ENCODE data around the gene LYG1.

DNA sequence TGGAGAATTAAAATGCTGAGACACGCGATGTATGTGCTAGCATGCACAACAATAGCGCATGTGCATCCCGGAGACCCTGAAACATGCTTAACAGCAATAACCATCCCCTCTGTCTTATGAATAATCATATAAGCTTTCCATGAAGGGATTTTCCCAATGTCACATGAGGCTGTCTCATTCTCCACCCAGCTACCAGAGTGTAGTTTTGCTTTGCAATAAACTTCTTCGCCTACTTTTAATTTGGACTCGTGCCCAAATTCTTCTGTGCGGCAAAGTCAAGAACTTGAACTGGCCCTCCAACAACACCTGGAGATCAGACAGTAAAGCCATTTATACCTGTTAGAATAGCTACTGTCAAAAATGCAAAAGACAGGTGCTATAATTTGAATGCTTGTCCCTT lies 15.5 kb downstream of the LYG1 start:
- TF ChIP-seq CTCF (IDR thresholded peaks at IDR 0.05), result no peak
- TF ChIP-seq POLR2A (IDR thresholded peaks at IDR 0.05), result no peak
